ENCODE results near the gene CRKL. TPM values are rescaled to one million over a fixed set of nuclear protein-coding genes. Genes with fewer than 3 reads are reported as not detected.
"Not testable (repeated sequence)": the region's sequence is repeated elsewhere in the genome, so short reads cannot be mapped to it uniquely, and the experiment has no call there.

The CRKL gene
- total RNA-seq, 1 donor from 2014 or later = 53.6 TPM

DNA sequence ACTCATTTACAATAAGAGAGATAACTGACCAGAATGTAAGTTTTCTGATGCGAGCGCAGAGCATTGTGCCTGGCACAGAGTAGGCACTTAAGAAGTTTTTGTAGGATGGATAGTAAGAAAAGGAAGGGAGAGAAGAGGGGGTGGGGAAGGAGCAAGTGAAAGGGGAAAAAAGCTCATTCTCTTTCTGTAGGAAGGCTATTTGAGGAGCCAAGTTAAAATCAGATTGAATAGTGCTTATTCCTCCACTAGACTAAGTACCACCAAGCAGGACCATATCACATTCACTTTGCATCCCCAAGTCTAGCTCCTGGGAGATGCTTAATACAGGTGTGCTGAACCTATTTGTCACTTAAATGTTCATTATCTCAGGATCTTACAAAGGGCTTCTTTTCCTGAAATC lies 14.1 kb upstream of the CRKL start:
- TF ChIP-seq, protein P1, sequence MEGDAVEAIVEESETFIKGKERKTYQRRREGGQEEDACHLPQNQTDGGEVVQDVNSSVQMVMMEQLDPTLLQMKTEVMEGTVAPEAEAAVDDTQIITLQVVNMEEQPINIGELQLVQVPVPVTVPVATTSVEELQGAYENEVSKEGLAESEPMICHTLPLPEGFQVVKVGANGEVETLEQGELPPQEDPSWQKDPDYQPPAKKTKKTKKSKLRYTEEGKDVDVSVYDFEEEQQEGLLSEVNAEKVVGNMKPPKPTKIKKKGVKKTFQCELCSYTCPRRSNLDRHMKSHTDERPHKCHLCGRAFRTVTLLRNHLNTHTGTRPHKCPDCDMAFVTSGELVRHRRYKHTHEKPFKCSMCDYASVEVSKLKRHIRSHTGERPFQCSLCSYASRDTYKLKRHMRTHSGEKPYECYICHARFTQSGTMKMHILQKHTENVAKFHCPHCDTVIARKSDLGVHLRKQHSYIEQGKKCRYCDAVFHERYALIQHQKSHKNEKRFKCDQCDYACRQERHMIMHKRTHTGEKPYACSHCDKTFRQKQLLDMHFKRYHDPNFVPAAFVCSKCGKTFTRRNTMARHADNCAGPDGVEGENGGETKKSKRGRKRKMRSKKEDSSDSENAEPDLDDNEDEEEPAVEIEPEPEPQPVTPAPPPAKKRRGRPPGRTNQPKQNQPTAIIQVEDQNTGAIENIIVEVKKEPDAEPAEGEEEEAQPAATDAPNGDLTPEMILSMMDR (conservative IDR thresholded peaks at IDR 0.05; ENCODE audit: low read depth, low read length) = no peak
- no peak for DNase-seq (ENCODE audit: low read depth)
- no peak overlapping the region for H3K4me3 ChIP-seq (ENCODE audit: low read depth, low read length)

DNA sequence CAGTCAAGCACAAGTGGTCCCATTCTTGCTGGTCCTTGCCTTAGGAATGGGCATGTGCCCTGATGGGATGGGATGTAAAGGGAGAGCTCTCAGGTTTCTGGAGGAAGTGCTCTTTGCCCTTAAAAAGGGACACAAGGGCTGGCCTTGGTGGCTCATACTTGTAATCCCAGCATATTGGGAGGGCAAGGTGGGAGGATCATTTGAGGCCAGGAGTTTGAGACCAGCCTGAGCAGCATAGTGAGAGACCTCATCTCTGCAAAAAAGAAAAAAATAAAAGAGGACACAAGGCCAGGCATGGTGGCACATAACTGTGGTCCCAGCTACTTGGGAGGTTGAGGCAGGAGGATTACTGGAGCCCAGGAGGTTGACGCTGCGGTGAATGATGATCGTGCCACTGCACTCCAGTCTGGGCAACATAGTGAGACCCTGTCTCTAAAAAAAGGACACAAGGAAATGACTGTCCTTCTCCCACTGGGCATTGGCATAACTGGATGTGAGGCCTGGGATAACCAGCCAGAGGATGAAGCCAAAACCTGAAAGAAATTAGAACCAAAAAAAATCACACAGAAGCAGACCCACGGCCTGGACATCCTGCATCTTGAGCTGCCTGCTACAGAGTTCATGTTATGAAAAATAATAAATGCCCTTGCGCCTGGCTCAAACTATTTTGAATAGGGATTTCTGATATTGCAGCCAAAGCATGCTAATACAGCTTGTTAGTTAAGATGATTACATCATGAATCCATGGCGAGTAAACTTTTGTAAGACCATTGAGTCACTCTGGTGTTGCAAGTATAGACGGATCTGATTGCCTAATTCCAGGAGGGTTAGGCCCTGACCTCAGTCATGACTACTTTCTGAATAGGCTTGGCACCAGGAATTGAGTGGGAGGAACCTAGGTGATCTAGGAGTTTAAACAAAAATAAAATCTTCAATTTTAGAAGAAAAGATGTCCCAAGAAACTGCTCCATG lies 12.9 kb upstream of the CRKL start:
- H3K4me3 ChIP-seq (ENCODE audit: low read depth, low read length) = no peak overlapping the region
- TF ChIP-seq, protein P1 (conservative IDR thresholded peaks at IDR 0.05; ENCODE audit: low read depth, low read length) = no peak
- DNase-seq (ENCODE audit: low read depth) = peak; percentile 94

DNA sequence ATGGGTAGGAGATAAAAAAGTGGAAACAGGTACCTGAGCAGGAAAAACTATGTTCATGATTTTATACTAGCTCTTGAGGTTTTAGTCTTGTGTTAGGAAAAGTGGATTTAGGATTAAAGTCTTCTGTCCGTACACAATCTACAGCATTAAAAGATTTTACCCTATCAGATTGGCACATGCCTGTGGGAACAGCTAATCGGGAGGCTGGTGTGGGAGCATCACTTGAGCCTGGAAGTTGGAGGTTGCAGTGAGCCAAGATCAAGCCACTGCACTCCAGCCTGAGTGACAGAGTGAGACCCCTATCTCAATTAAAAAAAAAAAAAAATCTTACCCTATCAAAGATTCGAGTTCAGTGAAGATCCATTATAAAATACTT lies 12.2 kb upstream of the CRKL start:
- DNase-seq (ENCODE audit: low read depth) = no peak
- no peak overlapping the region for H3K4me3 ChIP-seq (ENCODE audit: low read depth, low read length)
- TF ChIP-seq, protein P1 (conservative IDR thresholded peaks at IDR 0.05; ENCODE audit: low read depth, low read length) = no peak

DNA sequence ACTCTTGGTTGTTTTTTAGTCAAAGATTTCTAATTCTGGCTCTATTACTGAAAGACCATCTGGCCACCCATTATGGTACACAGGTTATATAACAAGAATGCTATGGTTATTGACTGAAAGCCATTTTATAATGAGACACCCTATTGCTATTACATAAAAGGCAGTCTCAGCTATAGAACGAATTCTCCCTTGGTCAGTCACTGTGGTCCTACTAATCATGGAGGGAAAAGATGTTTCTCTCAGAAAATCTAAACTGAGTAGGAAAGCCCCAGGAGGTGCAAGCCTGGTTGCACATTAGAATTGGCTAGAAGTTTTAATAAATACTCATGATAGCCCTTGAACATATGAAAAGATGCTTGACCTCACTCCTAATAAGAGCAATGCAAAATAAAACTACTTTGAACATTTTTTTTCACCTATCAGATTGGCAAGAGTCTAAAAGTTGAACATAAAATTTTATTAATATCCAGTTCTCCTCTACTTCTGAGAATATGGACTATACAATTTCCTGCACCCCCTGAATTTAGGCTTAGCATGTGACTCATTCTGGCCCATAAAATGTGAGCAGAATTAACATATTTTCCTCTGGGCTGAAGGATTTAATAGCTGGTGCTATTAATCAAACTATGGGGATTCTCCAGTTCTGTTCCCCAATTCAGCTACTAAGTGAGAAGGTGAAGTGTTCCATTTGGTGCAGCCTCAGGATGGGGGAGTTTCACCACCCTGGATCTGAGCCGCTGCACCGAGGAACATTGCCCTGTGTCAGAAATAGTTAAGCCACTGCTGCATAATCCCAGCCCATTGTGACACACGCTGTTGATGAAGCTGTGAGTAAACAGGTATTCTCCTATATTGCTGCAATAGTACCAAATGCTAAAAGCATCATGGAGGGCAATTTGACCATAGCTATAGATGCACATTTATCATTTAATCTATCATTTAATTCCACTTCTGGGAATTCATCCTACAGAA lies 11.5 kb upstream of the CRKL start:
- TF ChIP-seq, protein P1 (conservative IDR thresholded peaks at IDR 0.05; ENCODE audit: low read depth, low read length) = no peak
- DNase-seq (ENCODE audit: low read depth) = no peak
- H3K4me3 ChIP-seq (ENCODE audit: low read depth, low read length) = no peak overlapping the region

DNA sequence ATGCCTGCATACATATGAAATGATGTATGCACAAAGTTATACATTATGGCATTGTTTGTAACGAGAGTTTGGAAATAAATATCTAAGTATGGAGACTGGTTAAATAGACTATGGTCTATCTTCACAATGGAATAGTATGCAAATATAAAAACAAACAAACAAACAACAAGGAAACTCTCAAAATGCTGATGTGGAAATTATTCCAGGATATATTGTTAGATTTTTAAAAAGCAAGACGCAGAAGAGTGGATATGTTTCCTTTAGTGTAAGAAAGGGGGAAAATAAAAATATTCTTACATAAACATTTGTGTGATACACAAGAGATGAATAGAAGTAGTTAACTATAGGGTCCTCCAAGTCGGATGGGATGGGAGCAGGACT lies 10.8 kb upstream of the CRKL start:
- TF ChIP-seq, protein P1 (conservative IDR thresholded peaks at IDR 0.05; ENCODE audit: low read depth, low read length) = no peak
- H3K4me3 ChIP-seq (ENCODE audit: low read depth, low read length) = no peak overlapping the region

DNA sequence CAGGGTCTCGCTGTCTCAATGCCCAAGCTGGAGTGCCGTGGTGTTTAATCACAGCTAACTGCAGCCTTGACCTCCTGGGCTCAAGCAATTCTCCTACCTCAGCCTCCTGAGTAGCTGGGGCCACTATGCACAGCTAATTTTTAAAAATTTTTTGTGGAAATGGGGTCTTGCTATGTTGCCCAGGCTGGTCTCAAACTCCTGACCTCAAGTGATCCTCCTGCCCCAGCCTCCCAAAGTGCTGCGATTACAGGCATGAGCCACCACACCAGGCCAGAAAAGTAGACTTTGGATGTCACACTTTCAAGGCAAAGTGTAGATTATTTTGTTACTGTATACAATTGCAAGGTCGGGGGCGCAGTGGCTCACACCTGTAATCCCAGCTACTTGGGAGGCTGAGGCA lies 8.5 kb upstream of the CRKL start:
- DNase-seq (ENCODE audit: low read depth); H3K4me3 ChIP-seq (ENCODE audit: low read depth, low read length): not testable (repeated sequence)

More for the DNA sequence above, 10.8 kb upstream of the CRKL start:
- DNase-seq (ENCODE audit: low read depth) = no peak

All from epithelial cell of proximal tubule (primary cell).